NK-92 treated with Interleukin-12 subunit alpha and Interleukin-12 subunit beta, amount 100 ng/mL, for 24 hours (cell line): ENCODE results near the gene OLFML3.

Source experiments
- DNase-seq: peaks from one replicate; lab custom pipeline; 2025; lab: John Stamatoyannopoulos, UW

The OLFML3 gene

GRCh38 chr1:113949007-113949406 lies 30.3 kb upstream of the OLFML3 start:
- no peak for DNase-seq

- no peak for DNase-seq
These were observed 28.4 kb upstream of the OLFML3 start for GRCh38 chr1:113950908-113951307.

GRCh38 chr1:113951719-113952118 lies 27.6 kb upstream of the OLFML3 start:
- no peak for DNase-seq

- DNase-seq = no peak
These were observed 21.3 kb upstream of the OLFML3 start for GRCh38 chr1:113957984-113958383.

- no peak for DNase-seq
These were observed 20.6 kb upstream of the OLFML3 start for GRCh38 chr1:113958691-113959090.

- DNase-seq = no peak
These were observed 15.9 kb upstream of the OLFML3 start for GRCh38 chr1:113963281-113963906.

GRCh38 chr1:113965703-113966412 lies 13.4 kb upstream of the OLFML3 start:
- DNase-seq = no peak

GRCh38 chr1:113972954-113973353 lies 6.3 kb upstream of the OLFML3 start:
- no peak for DNase-seq

- DNase-seq = peak; percentile 19
These were observed 3.9 kb upstream of the OLFML3 start for GRCh38 chr1:113975211-113975895.

GRCh38 chr1:113976609-113977278 lies 2.5 kb upstream of the OLFML3 start:
- DNase-seq = no peak

GRCh38 chr1:113977906-113978305 lies 1.4 kb upstream of the OLFML3 start:
- DNase-seq = no peak

- no peak for DNase-seq
These were observed 836 bp downstream of the OLFML3 start for GRCh38 chr1:113980110-113980509.

GRCh38 chr1:113981962-113982931 lies 3.0 kb downstream of the OLFML3 start:
- no peak for DNase-seq

GRCh38 chr1:113982949-113983348 lies 3.7 kb downstream of the OLFML3 start:
- no peak for DNase-seq

GRCh38 chr1:113983391-113983790 lies 4.1 kb downstream of the OLFML3 start:
- DNase-seq = no peak

GRCh38 chr1:113983826-113984225 lies 4.6 kb downstream of the OLFML3 start:
- no peak for DNase-seq

- DNase-seq = no peak
These were observed 5.4 kb downstream of the OLFML3 start for GRCh38 chr1:113984710-113985109.

GRCh38 chr1:113986802-113987201 lies 7.5 kb downstream of the OLFML3 start:
- DNase-seq = no peak

GRCh38 chr1:113987259-113987658 lies 8.0 kb downstream of the OLFML3 start:
- DNase-seq = no peak

GRCh38 chr1:113990530-113990929 lies 11.3 kb downstream of the OLFML3 start:
- no peak for DNase-seq

- DNase-seq = no peak
These were observed 11.7 kb downstream of the OLFML3 start for GRCh38 chr1:113990961-113991360.
